Brain microvascular endothelial cell (primary cell): Measurements from ENCODE around the gene KDM6B.
A peak's percentile ranks its signal among the peaks of the same experiment; 100 is the strongest.

ENCODE experiments used
- DNase-seq: peaks from one replicate; pipeline ENCODE4 v3.0.0-alpha.2; 2020
- H3K27ac ChIP-seq: fragments of 250-450 bp; sonication (Bioruptor Pico); 2 replicates; pipeline ENCODE4 v1.5.1; 2020; ENCODE audit warnings: mild to moderate bottlenecking, moderate library complexity
- H3K27me3 ChIP-seq: fragments of 250-450 bp; sonication (Bioruptor Pico); replicated peaks from 2 replicates; pipeline ENCODE4 v1.5.1; 2020; ENCODE audit warnings: mild to moderate bottlenecking
- H3K36me3 ChIP-seq: fragments of 250-450 bp; sonication (Bioruptor Pico); replicated peaks from 2 replicates; pipeline ENCODE4 v1.5.1; 2020; ENCODE audit warnings: mild to moderate bottlenecking
- H3K4me3 ChIP-seq: 2 replicates; pipeline ENCODE4 v1.5.1; 2011; ENCODE audit warnings: low read depth, mild to moderate bottlenecking, control low read depth, low read length, moderate library complexity
- in situ Hi-C: cut with HindIII; loops from 2 replicates; pipeline ENCODE4 v1.10.0; 2017; ENCODE audit warnings: low sequenced_read_pairs, low pct_ligation_motif_present
- TF ChIP-seq, protein P1 (sequence below): IDR thresholded peaks from 2 replicates; pipeline ENCODE4 v1.5.1; 2011; ENCODE audit warnings: low read depth, mild to moderate bottlenecking, moderate library complexity, low read length, control low read depth, inconsistent platforms; ENCODE audit errors: missing control alignments

Gene KDM6B

DNA sequence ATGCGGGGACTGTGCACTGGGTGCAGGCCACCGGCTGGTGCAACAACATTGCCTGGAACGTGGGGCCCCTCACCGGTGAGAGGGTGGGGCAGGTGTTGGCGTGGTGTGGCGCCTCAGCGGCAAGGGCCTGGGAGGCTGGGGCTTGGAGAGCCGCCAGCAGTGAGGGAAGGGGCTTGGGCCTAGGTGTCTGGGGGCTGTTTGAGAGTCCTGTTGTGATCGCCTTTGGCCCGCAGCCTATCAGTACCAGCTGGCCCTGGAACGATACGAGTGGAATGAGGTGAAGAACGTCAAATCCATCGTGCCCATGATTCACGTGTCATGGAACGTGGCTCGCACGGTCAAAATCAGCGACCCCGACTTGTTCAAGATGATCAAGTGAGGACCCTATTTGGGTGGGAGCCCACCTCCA is 18.2 kb downstream of the KDM6B start:
- peaks cover 49% of the 10 kb centered on the region for H3K36me3 ChIP-seq
- H3K4me3 ChIP-seq, result no peak overlapping the region
- H3K27ac ChIP-seq, result no peak overlapping the region
- in situ Hi-C loops, result no loop called here
- no peaks in the 10 kb centered on the region for H3K27me3 ChIP-seq
- no peak for DNase-seq
- TF ChIP-seq, protein P1, sequence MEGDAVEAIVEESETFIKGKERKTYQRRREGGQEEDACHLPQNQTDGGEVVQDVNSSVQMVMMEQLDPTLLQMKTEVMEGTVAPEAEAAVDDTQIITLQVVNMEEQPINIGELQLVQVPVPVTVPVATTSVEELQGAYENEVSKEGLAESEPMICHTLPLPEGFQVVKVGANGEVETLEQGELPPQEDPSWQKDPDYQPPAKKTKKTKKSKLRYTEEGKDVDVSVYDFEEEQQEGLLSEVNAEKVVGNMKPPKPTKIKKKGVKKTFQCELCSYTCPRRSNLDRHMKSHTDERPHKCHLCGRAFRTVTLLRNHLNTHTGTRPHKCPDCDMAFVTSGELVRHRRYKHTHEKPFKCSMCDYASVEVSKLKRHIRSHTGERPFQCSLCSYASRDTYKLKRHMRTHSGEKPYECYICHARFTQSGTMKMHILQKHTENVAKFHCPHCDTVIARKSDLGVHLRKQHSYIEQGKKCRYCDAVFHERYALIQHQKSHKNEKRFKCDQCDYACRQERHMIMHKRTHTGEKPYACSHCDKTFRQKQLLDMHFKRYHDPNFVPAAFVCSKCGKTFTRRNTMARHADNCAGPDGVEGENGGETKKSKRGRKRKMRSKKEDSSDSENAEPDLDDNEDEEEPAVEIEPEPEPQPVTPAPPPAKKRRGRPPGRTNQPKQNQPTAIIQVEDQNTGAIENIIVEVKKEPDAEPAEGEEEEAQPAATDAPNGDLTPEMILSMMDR, result no peak

DNA sequence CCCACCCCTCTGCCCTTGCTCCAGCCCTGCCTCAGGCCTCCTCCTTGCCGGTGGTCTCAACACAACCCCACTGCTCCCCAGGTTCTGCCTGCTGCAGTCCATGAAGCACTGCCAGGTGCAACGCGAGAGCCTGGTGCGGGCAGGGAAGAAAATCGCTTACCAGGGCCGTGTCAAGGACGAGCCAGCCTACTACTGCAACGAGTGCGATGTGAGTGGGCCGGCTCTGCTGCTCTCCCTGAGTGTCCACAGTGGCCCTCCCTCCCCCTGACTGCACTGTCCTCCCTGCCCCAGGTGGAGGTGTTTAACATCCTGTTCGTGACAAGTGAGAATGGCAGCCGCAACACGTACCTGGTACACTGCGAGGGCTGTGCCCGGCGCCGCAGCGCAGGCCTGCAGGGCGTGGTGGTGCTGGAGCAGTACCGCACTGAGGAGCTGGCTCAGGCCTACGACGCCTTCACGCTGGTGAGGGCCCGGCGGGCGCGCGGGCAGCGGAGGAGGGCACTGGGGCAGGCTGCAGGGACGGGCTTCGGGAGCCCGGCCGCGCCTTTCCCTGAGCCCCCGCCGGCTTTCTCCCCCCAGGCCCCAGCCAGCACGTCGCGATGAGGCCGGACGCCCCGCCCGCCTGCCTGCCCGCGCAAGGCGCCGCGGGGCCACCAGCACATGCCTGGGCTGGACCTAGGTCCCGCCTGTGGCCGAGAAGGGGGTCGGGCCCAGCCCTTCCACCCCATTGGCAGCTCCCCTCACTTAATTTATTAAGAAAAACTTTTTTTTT is 19.1 kb downstream of the KDM6B start:
- peaks cover 44% of the 10 kb centered on the region for H3K36me3 ChIP-seq
- no peak overlapping the region for H3K4me3 ChIP-seq
- in situ Hi-C loops, result no loop called here
- H3K27ac ChIP-seq, result no peak overlapping the region
- H3K27me3 ChIP-seq, result no peaks in the 10 kb centered on the region
- no peak for DNase-seq
- TF ChIP-seq, protein P1, result no peak

- TF ChIP-seq, protein P1, result no peak
- no peak overlapping the region for H3K27ac ChIP-seq
- no peaks in the 10 kb centered on the region for H3K27me3 ChIP-seq
- in situ Hi-C loops, result no loop called here
- DNase-seq, result no peak
- no peak overlapping the region for H3K4me3 ChIP-seq
- H3K36me3 ChIP-seq, result peaks cover 43% of the 10 kb centered on the region
Measured at GRCh38 chr17:7853691-7854038, 19.6 kb downstream of the KDM6B start.

GRCh38 chr17:7854078-7854777 is 20.2 kb downstream of the KDM6B start:
- TF ChIP-seq, protein P1, result no peak
- Histone ChIP-seq H3K27ac (no peak overlapping the region), H3K27me3 (no peaks in the 10 kb centered on the region), H3K4me3 (no peak overlapping the region), H3K36me3 (peaks cover 39% of the 10 kb centered on the region)
- no peak for DNase-seq
- in situ Hi-C loops, result no loop called here

DNA sequence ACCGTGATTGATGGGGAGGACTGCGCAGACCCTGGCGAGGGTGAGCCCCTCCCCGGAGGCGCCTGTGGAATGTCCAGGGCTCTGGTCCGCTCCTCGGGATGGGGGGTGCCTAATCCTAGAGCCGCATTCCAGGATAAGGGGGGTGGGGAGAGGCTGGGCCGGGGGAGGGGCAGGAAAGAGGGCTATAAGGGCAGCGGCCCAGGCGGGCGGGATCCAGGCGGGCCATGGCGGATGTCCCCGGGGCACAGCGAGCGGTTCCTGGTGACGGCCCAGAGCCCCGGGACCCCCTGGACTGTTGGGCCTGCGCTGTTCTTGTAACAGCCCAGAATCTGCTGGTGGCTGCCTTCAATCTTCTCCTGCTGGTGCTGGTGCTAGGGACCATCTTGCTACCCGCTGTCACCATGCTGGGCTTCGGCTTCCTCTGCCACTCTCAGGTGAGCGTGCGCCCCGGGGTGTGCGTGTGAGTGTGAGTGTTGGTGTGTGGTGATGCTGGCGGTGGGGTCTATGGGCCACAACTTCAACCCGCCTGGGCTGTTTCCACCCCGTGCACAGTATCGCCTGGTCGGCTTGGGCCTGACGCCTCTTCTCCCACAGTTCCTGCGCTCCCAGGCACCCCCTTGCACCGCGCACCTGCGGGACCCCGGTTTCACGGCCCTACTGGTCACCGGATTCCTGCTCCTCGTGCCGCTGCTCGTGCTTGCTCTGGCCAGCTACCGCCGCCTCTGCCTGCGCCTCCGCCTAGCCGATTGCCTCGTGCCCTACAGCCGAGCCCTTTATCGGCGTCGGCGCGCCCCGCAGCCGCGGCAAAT is 21.0 kb downstream of the KDM6B start, which contains the start of gene TMEM88:
TMEM88 (plus strand) TSS at position 216 of the 809 bp plus-strand sequence; CDS start at position 225, 9 bp downstream.
- no peak for DNase-seq
- Histone ChIP-seq H3K36me3 (peaks cover 31% of the 10 kb centered on the region), H3K27ac (peak within 1 kb of the TSS; percentile 1), H3K27me3 (no peaks in the 10 kb centered on the region), H3K4me3 (peak within 1 kb of the TSS; percentile 70)
- TF ChIP-seq, protein P1, result no peak
- in situ Hi-C loops, result no loop called here
